Astrocyte of the cerebellum (primary cell): ENCODE measurements around the gene RALGDS.
"Not testable (repeated sequence)": the region's sequence is repeated elsewhere in the genome, so short reads cannot be mapped to it uniquely, and the experiment has no call there.

Experiments used
- DNase-seq: peaks from one replicate; pipeline ENCODE4 v3.0.0-alpha.2; 2011; ENCODE audit warnings: low read depth
- H3K4me3 ChIP-seq: 2 replicates; pipeline ENCODE4 v1.5.1; 2011; ENCODE audit warnings: mild to moderate bottlenecking, low read depth, low read length, moderate library complexity
- in situ Hi-C: cut with HindIII; loops from 2 replicates; pipeline ENCODE4 v1.10.0; 2017; ENCODE audit warnings: low sequenced_read_pairs
- TF ChIP-seq, protein P1 (sequence below): IDR thresholded peaks from 2 replicates; pipeline ENCODE4 v1.5.1; 2012; ENCODE audit warnings: low read length, low read depth, moderate library complexity, mild to moderate bottlenecking; ENCODE audit errors: missing control alignments

RALGDS gene

DNA sequence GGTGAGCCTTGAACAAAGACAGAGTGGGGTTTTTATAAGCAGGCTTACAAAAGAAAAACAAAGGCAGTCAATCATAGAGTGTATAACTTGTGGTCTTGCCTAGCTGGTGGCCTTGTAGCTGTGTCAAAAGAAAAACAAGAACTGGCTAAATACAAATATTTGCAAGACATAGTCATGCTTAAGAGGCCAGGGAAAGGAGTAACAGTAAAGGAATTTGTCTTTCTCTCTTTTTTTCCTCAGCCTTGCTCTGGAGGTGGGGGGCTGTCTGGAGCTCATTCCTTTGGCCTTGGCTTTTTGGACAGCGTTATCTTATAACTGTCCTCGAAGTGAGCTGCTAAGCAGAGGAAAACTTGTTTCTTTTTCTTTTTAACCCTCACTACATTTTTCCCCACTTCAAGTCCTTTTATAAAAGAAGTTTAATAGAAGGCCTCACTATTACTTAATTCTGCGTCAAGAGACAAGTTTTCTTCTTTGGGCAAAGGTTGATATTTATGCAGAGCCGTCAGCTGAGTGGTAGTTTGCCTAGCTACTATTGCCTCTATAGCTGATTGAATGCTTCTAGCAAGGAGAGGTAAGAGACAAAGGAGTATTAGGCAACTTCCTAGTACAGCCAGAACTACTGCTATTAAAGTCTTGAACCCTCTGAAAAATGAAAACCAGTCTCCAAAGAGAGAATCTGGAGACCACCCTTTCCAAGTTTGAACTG is 45.0 kb downstream of the RALGDS start:
- in situ Hi-C loops: no loop called here
- peak; percentile 49 for DNase-seq

DNA sequence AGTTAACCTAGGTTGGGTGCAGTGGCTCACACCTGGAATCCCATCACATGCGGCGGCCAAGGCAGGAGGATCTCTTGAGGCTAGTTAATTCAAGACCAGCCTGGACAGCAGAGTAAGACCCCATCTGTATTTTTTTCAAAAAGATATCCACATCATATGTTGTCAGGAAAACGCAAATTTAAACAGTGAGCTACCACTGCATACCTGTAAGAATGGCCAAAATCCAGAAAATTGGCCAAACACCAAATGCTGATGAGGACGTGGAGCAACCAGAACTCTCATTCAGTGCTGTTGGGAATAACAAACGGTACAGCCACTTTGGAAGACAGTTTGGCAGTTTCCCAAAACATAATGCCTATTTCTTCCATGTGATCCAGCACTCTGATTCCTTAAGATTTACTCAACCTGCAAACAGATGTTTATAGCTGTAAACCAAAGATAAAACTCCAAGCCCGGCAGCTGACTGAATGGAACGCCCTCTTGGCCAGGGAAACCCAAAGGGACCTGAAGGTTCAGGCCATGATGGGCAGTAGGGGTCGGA is 46.9 kb downstream of the RALGDS start:
- in situ Hi-C loops: no loop called here
- no peak overlapping the region for H3K4me3 ChIP-seq
- no peak for DNase-seq
- TF ChIP-seq, protein P1, sequence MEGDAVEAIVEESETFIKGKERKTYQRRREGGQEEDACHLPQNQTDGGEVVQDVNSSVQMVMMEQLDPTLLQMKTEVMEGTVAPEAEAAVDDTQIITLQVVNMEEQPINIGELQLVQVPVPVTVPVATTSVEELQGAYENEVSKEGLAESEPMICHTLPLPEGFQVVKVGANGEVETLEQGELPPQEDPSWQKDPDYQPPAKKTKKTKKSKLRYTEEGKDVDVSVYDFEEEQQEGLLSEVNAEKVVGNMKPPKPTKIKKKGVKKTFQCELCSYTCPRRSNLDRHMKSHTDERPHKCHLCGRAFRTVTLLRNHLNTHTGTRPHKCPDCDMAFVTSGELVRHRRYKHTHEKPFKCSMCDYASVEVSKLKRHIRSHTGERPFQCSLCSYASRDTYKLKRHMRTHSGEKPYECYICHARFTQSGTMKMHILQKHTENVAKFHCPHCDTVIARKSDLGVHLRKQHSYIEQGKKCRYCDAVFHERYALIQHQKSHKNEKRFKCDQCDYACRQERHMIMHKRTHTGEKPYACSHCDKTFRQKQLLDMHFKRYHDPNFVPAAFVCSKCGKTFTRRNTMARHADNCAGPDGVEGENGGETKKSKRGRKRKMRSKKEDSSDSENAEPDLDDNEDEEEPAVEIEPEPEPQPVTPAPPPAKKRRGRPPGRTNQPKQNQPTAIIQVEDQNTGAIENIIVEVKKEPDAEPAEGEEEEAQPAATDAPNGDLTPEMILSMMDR: no peak

More for the DNA sequence above, 45.0 kb downstream of the RALGDS start:
- TF ChIP-seq, protein P1: no peak
- H3K4me3 ChIP-seq: no peak overlapping the region

DNA sequence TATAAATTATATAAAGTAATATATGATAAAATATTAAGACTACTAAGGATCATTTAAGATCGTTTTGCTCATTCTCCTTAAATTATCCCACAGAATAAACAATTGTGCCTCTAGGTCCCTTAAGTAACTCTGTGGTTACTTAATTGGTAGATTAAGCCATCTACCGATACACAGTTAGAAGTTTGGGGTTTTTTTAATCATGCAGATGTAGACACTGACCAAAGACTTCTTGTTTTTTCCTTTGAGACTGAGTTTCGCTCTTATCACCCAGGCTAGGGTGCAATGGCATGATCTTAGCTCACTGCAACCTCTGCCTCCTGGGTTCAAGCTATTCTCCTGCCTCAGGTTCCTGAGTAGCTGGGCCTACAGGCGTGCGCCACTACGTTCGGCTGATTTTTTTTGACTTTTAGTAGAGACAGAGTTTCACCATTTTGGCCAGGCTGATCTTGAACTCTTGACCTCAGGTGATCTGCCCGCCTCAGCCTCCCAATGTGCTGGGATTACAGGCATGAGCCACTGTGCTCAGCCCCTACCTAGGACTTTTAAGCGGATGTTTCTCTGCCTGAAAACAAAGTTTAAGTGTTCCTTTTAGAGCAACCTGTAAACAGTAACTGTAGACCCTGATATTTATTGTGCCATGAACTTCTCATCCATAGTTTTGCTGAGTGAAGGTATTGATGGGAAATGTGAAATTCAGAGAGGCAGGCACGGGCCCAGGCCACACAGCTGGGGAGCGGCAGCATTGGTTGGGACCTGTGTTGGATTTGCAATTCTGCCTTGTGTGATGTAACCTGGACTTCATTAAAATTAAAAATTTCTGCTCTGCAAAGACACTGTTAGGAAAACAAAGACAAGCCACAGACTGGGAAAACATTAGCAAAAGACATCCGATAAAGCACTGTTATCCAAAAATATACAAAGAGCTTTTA is 47.7 kb downstream of the RALGDS start:
- TF ChIP-seq, protein P1: no peak
- in situ Hi-C loops: no loop called here

DNA sequence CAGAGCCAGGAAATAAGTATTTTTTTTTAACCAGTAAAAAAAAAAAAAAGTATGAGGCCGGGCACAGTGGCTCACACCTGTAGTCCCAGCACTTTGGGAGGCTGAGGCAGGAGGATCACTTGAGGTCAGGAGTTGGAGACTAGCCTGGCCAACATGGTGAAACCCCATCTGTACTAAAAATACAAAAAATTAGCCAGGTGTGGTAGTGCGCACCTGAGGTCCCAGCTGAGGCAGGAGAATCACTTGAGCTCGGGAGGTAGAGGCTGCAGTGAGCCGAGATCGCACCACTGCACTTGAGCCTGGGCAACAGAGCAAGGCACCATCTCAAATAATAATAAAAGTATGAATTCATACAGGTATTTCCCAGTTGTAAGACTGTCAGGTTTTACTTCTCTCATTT is 48.8 kb downstream of the RALGDS start:
- DNase-seq, H3K4me3 ChIP-seq, in situ Hi-C loops: not testable (repeated sequence)

More for the DNA sequence above, 47.7 kb downstream of the RALGDS start:
- H3K4me3 ChIP-seq: no peak overlapping the region
- no peak for DNase-seq

DNA sequence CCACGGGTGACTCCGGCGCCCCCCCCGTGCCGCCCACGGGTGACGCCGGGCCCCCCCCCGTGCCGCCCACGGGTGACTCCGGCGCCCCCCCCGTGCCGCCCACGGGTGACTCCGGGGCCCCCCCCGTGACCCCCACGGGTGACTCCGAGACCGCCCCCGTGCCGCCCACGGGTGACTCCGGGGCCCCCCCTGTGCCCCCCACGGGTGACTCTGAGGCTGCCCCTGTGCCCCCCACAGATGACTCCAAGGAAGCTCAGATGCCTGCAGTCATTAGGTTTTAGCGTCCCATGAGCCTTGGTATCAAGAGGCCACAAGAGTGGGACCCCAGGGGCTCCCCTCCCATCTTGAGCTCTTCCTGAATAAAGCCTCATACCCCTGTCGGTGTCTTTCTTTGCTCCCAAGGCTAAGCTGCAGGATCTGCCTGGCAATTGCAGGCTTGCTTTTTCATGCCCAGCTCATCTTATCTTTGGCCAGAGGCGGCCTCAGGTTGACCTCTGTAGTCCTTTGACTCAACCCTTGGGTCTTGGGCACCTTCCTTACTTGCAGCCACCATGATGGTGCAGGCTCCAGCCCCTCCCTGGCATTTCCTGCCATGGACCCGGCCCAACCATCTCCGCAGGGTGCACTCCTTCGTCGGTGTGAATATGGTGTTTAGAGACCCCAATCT is 49.4 kb downstream of the RALGDS start:
- TF ChIP-seq, protein P1: no peak
- in situ Hi-C loops: no loop called here
- DNase-seq: no peak
- H3K4me3 ChIP-seq: no peak overlapping the region

DNA sequence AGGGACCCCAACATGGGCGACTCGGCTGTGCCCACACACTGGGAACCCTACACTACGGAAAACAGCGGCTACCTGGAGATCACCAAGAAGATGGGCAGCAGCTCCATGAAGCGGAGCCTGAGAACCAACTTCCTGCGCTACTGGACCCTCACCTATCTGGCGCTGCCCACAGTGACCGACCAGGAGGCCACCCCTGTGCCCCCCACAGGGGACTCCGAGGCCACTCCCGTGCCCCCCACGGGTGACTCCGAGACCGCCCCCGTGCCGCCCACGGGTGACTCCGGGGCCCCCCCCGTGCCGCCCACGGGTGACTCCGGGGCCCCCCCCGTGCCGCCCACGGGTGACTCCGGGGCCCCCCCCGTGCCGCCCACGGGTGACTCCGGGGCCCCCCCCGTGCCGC is 50.1 kb downstream of the RALGDS start:
- DNase-seq, H3K4me3 ChIP-seq, in situ Hi-C loops: not testable (repeated sequence)

DNA sequence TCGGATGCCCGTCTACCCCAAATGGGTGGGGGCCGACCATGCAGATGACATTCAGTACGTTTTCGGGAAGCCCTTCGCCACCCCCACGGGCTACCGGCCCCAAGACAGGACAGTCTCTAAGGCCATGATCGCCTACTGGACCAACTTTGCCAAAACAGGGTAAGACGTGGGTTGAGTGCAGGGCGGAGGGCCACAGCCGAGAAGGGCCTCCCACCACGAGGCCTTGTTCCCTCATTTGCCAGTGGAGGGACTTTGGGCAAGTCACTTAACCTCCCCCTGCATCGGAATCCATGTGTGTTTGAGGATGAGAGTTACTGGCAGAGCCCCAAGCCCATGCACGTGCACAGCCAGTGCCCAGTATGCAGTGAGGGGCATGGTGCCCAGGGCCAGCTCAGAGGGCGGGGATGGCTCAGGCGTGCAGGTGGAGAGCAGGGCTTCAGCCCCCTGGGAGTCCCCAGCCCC is 50.5 kb downstream of the RALGDS start:
- DNase-seq, in situ Hi-C loops, H3K4me3 ChIP-seq: not testable (repeated sequence)

DNA sequence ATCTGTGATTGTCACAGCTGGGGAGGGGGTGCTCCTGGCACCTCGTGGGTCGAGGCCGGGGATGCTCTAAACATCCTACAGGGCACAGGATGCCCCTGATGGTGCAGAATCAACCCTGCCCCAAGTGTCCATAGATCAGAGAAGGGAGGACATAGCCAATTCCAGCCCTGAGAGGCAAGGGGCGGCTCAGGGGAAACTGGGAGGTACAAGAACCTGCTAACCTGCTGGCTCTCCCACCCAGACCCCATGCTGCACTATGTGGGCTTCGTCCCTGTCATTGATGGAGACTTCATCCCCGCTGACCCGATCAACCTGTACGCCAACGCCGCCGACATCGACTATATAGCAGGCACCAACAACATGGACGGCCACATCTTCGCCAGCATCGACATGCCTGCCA is 52.6 kb downstream of the RALGDS start:
- in situ Hi-C loops, H3K4me3 ChIP-seq, DNase-seq: not testable (repeated sequence)
